AG04449 (cell line): ENCODE measurements around the gene CDPF1.
A peak's percentile ranks its signal among the peaks of the same experiment; 100 is the strongest.

Experiments
- CTCF ChIA-PET: fragments of 350-600 bp; formaldehyde crosslinking; extraction: SDS; loops from one replicate; lab custom pipeline; 2021; ENCODE audit warnings: antibody characterized with exemption; lab: Yijun Ruan, JAX
- POLR2A ChIA-PET: fragments of 400-600, 350-600 bp; formaldehyde crosslinking; extraction: SDS; loops from one replicate; lab custom pipeline; 2020; ENCODE audit warnings: antibody characterized with exemption, inconsistent platforms; lab: Yijun Ruan, JAX
- DNase-seq: peaks from one replicate; pipeline ENCODE4 v3.0.0-alpha.2; 2010; ENCODE audit warnings: low read depth, low spot score
- H3K4me3 ChIP-seq: 2 replicates; pipeline ENCODE4 v1.5.1; 2011; ENCODE audit warnings: low read depth, mild to moderate bottlenecking, control low read depth, low read length
- CTCF ChIP-seq: IDR thresholded peaks from one replicate; pipeline ENCODE4 v1.5.1; 2011; ENCODE audit warnings: mild to moderate bottlenecking, moderate library complexity, low read length, control low read depth, inconsistent platforms; ENCODE audit not compliant: insufficient read depth; ENCODE audit errors: missing control alignments

CDPF1 gene

GRCh38 chr22:46286006-46286405 is 35.9 kb upstream of the CDPF1 start:
- H3K4me3 ChIP-seq, result no peak overlapping the region
- peak; percentile 24 for DNase-seq
- TF ChIP-seq CTCF, result no peak
- ChIA-PET CTCF (interaction anchor here (1.0 kb wide), 1 partner anchor 27 kb away, joined by 3 read pairs; no protein-coding TSS in a partner anchor), POLR2A (interaction anchor here (1.3 kb wide), 1 partner anchor 11 kb away, joined by 3 read pairs; the partner anchor contains the start of gene GTSE1)

- no peak for TF ChIP-seq CTCF
- no peak for DNase-seq
- POLR2A ChIA-PET, result no interaction called here
- H3K4me3 ChIP-seq, result no peak overlapping the region
- CTCF ChIA-PET, result interaction anchor here (0.8 to 1.3 kb wide), 3 partner anchors 8 to 276 kb away, joined by 3 to 4 read pairs (median 3); no protein-coding TSS in a partner anchor
Measured at GRCh38 chr22:46281866-46282678, 32.0 kb upstream of the CDPF1 start.

- CTCF ChIA-PET, result interaction anchor here (0.6 to 1.3 kb wide), 4 partner anchors 9 to 275 kb away, joined by 3 to 4 read pairs (median 4); no protein-coding TSS in a partner anchor
- no peak for TF ChIP-seq CTCF
- DNase-seq, result no peak
- POLR2A ChIA-PET, result no interaction called here
- no peak overlapping the region for H3K4me3 ChIP-seq
Measured at GRCh38 chr22:46280999-46281623, 31.0 kb upstream of the CDPF1 start.

GRCh38 chr22:46280063-46280817 is 30.1 kb upstream of the CDPF1 start:
- POLR2A ChIA-PET, result no interaction called here
- TF ChIP-seq CTCF, result no peak
- H3K4me3 ChIP-seq, result no peak overlapping the region
- no peak for DNase-seq
- CTCF ChIA-PET, result interaction anchor here (0.6 to 1.0 kb wide), 2 partner anchors 10 to 158 kb away, joined by 3 to 4 read pairs; no protein-coding TSS in a partner anchor

- TF ChIP-seq CTCF, result no peak
- H3K4me3 ChIP-seq, result no peak overlapping the region
- ChIA-PET POLR2A (interaction anchor here (0.8 kb wide), 1 partner anchor 10 kb away, joined by 3 read pairs; no protein-coding TSS in a partner anchor), CTCF (interaction anchor here (2.2 kb wide), 1 partner anchor 11 kb away, joined by 9 read pairs; the partner anchor contains the start of gene TTC38)
- DNase-seq, result no peak
Measured at GRCh38 chr22:46278656-46279645, 28.9 kb upstream of the CDPF1 start.
